Measurements from ENCODE around the gene EDDM13.

Gene EDDM13

GRCh38 chr19:56348289-56348877, 75.8 kb downstream of the EDDM13 start:
- 63 to 64% methylated on average over 5 of the region's 5 CpGs for WGBS, 2 experiments

DNA sequence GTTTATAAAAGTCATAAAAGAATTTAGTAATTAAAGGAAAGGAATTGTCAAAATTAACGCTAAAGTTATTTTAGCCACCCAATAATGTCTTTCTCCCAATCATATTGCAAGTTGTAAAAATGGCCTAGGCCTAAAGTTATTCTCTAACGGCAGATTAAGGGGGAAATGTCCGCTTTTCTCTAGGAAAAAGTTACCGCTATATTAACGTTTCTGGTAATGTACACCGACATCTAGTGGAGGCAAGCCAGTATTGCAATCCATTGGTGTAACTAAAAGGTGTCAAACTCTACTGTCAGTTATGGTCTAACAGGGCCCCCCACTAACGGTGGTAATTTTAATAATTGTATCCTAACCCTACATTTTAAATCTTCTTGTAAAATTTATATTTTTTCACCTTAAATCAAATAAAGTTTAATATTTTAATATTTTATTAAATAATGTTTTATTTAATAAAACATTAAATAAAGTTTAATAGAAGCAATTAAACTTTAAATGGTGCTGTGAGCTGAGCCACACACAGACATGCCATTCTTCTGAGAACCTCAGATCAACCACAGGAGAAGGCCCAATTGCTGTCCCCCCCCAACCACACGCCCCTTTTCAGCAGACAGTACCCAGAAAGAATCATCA, 78.0 kb downstream of the EDDM13 start:
- no peaks in the 10 kb centered on the region for H3K4me1 ChIP-seq (ENCODE audit: control insufficient read depth, insufficient read depth, low read length)
- no peaks in the 10 kb centered on the region for H3K36me3 ChIP-seq (ENCODE audit: control insufficient read depth, insufficient read depth, low read length)
- H3K4me3 ChIP-seq (ENCODE audit: insufficient read depth, low read depth, low read length) = no peak overlapping the region
- 30 to 42% methylated on average over 6 to 8 of the region's 8 CpGs for WGBS, 2 experiments
- peaks cover 2% of the 10 kb centered on the region for H3K9me3 ChIP-seq (ENCODE audit: control insufficient read depth, low read length)
- no peak overlapping the region for H3K27ac ChIP-seq (ENCODE audit: insufficient read depth, low read depth, low read length, poor library complexity, severe bottlenecking)
- H3K27me3 ChIP-seq (ENCODE audit: control insufficient read depth, insufficient read depth, low read length, poor library complexity, severe bottlenecking) = no peaks in the 10 kb centered on the region

More at GRCh38 chr19:56348289-56348877, 75.8 kb downstream of the EDDM13 start:
- Histone ChIP-seq H3K9me3 (ENCODE audit: control insufficient read depth, low read length) (peaks cover 2% of the 10 kb centered on the region), H3K4me1 (ENCODE audit: control insufficient read depth, insufficient read depth, low read length) (no peaks in the 10 kb centered on the region), H3K4me3 (ENCODE audit: insufficient read depth, low read depth, low read length) (no peak overlapping the region), H3K27ac (ENCODE audit: insufficient read depth, low read depth, low read length, poor library complexity, severe bottlenecking) (no peak overlapping the region), H3K36me3 (ENCODE audit: control insufficient read depth, insufficient read depth, low read length) (no peaks in the 10 kb centered on the region), H3K27me3 (ENCODE audit: control insufficient read depth, insufficient read depth, low read length, poor library complexity, severe bottlenecking) (no peaks in the 10 kb centered on the region)

DNA sequence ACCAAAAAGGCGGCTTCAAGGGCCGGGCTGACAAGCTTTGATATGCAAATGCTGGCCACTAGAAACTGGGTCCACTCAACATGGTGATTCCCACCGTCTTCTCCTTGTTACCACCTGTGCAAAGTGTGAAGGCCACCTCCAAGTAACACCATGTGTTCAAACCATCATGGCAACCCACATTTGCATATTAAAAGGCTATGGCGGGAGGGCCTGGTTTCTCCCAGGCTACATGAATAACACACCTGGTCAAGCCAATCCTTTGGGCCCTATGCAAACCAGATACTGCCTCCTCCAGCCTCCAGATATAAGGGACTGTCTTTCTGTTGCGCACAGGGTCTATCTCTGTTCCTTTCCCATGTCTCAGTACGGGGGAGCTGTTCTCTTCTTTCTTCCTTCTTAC, 78.7 kb downstream of the EDDM13 start:
- H3K36me3 ChIP-seq (ENCODE audit: control insufficient read depth, insufficient read depth, low read length) = no peaks in the 10 kb centered on the region
- WGBS, 2 experiments = 74 to 75% methylated on average over 6 of the region's 6 CpGs
- H3K4me3 ChIP-seq (ENCODE audit: insufficient read depth, low read depth, low read length) = no peak overlapping the region
- no peaks in the 10 kb centered on the region for H3K27me3 ChIP-seq (ENCODE audit: control insufficient read depth, insufficient read depth, low read length, poor library complexity, severe bottlenecking)
- H3K9me3 ChIP-seq (ENCODE audit: control insufficient read depth, low read length) = no peaks in the 10 kb centered on the region
- no peaks in the 10 kb centered on the region for H3K4me1 ChIP-seq (ENCODE audit: control insufficient read depth, insufficient read depth, low read length)
- H3K27ac ChIP-seq (ENCODE audit: insufficient read depth, low read depth, low read length, poor library complexity, severe bottlenecking) = no peak overlapping the region

GRCh38 chr19:56355517-56355916, 83.0 kb downstream of the EDDM13 start:
- Histone ChIP-seq H3K4me3 (ENCODE audit: insufficient read depth, low read depth, low read length) (no peak overlapping the region), H3K27me3 (ENCODE audit: control insufficient read depth, insufficient read depth, low read length, poor library complexity, severe bottlenecking) (no peaks in the 10 kb centered on the region), H3K36me3 (ENCODE audit: control insufficient read depth, insufficient read depth, low read length) (no peaks in the 10 kb centered on the region), H3K4me1 (ENCODE audit: control insufficient read depth, insufficient read depth, low read length) (no peaks in the 10 kb centered on the region), H3K9me3 (ENCODE audit: control insufficient read depth, low read length) (no peaks in the 10 kb centered on the region), H3K27ac (ENCODE audit: insufficient read depth, low read depth, low read length, poor library complexity, severe bottlenecking) (no peak overlapping the region)
- WGBS, 2 experiments = 100% methylated on average over 1 of the region's 1 CpG; no CpG with 5 or more reads in 1 of the 2 experiments

GRCh38 chr19:56356944-56357343, 84.4 kb downstream of the EDDM13 start:
- Histone ChIP-seq H3K27ac (ENCODE audit: insufficient read depth, low read depth, low read length, poor library complexity, severe bottlenecking) (no peak overlapping the region), H3K9me3 (ENCODE audit: control insufficient read depth, low read length) (no peaks in the 10 kb centered on the region), H3K4me3 (ENCODE audit: insufficient read depth, low read depth, low read length) (no peak overlapping the region), H3K4me1 (ENCODE audit: control insufficient read depth, insufficient read depth, low read length) (no peaks in the 10 kb centered on the region), H3K27me3 (ENCODE audit: control insufficient read depth, insufficient read depth, low read length, poor library complexity, severe bottlenecking) (no peaks in the 10 kb centered on the region), H3K36me3 (ENCODE audit: control insufficient read depth, insufficient read depth, low read length) (no peaks in the 10 kb centered on the region)
- 73 to 80% methylated on average over 1 to 2 of the region's 2 CpGs for WGBS, 2 experiments
